ENCODE measurements around the gene PSMD2.

GRCh38 chr3:184355261-184356040, 56.4 kb downstream of the PSMD2 start:
- no peak for TF ChIP-seq POLR2A (IDR thresholded peaks at IDR 0.05; ENCODE audit: low read depth)
- TF ChIP-seq CTCF (IDR thresholded peaks at IDR 0.05): no peak
- no peak for TF ChIP-seq POLR2AphosphoS5 (IDR thresholded peaks at IDR 0.05)

All from esophagus muscularis mucosa (tissue), 3 donors.